K562 (cell line): ENCODE measurements around the gene NOL4L. TPM values are rescaled to one million over a fixed set of nuclear protein-coding genes. Genes with fewer than 3 reads are reported as not detected.
A peak's percentile ranks its signal among the peaks of the same experiment; 100 is the strongest.

Experiments
- BCOR ChIP-seq: fragments of 450-650 bp; IDR thresholded peaks from 2 replicates; pipeline ENCODE4 v1.6.1; 2016
- CBX1 ChIP-seq: sonication (generic); IDR thresholded peaks from 2 replicates; pipeline ENCODE4 v1.6.1; 2016; ENCODE audit warnings: antibody characterized with exemption, low read depth, mild to moderate bottlenecking
- CBX3 ChIP-seq, 2 experiments: IDR thresholded peaks; 1 replicate in 1 of 2; 2 replicates in 1 of 2; pipeline ENCODE4 v1.6.1; 2012; ENCODE audit warnings: inconsistent platforms in 2 of 2, low read length in 2 of 2, borderline replicate concordance in 1 of 2, control low read depth in 1 of 2
- CUX1 ChIP-seq: fragments of 200-800 bp; sonication (Bioruptor generic); IDR thresholded peaks from 2 replicates; pipeline ENCODE4 v1.6.1; 2016; ENCODE audit warnings: missing genetic modification characterization, missing compliant biosample characterization
- E2F1 ChIP-seq: sonication (generic); formaldehyde crosslinking; IDR thresholded peaks from 2 replicates; pipeline ENCODE4 v1.8.1; 2023; ENCODE audit warnings: mild to moderate bottlenecking, missing genetic modification reagents, moderate library complexity
- ETV6 ChIP-seq, 3 experiments: fragments of 150-350 bp in 1 of 3; sonication (generic) in 1 of 3; formaldehyde crosslinking in 1 of 3; IDR thresholded peaks; 2 replicates each; pipeline versions ENCODE4 v1.6.1 to v1.8.0; 2014 to 2022; ENCODE audit warnings: borderline replicate concordance in 2 of 3, low read depth in 2 of 3, antibody characterized with exemption in 1 of 3, low read length in 1 of 3, mild to moderate bottlenecking in 1 of 3, missing genetic modification reagents in 1 of 3
- FOS ChIP-seq: IDR thresholded peaks from 3 replicates; pipeline ENCODE4 v1.6.1; 2011; ENCODE audit not compliant: insufficient read length; ENCODE audit errors: extremely low read depth
- GMEB1 ChIP-seq: fragments of 250-450 bp; sonication (Bioruptor Pico); IDR thresholded peaks from 2 replicates; pipeline ENCODE4 v1.4.0; 2020; ENCODE audit warnings: mild to moderate bottlenecking
- HDAC2 ChIP-seq: fragments of 450-650 bp; IDR thresholded peaks from 2 replicates; pipeline ENCODE4 v1.6.1; 2016; ENCODE audit warnings: mild to moderate bottlenecking
- IRF1 ChIP-seq: sonication (generic); formaldehyde crosslinking; IDR thresholded peaks from 2 replicates; pipeline ENCODE4 v1.8.0; 2022; ENCODE audit warnings: missing genetic modification reagents, mild to moderate bottlenecking, borderline replicate concordance
- KAT2B ChIP-seq: IDR thresholded peaks from one replicate; pipeline ENCODE4 v1.6.1; 2012; ENCODE audit warnings: low read depth, mild to moderate bottlenecking, control low read depth, inconsistent platforms, low read length, moderate library complexity
- KDM1A ChIP-seq, 2 experiments: fragments of 450-650 bp; IDR thresholded peaks; 2 replicates each; pipeline ENCODE4 v1.6.1; 2016; ENCODE audit warnings: mild to moderate bottlenecking in 2 of 2
- NRF1 ChIP-seq, 2 experiments: fragments of 450-650 bp; IDR thresholded peaks in 1 of 2; conservative IDR thresholded peaks in 1 of 2; 2 replicates each; pipeline ENCODE4 v1.6.1; 2014; ENCODE audit warnings: mild to moderate bottlenecking in 2 of 2
- PHF21A ChIP-seq: fragments of 450-650 bp; IDR thresholded peaks from 2 replicates; pipeline ENCODE4 v1.6.1; 2017; ENCODE audit warnings: low read depth, borderline replicate concordance
- POLR2G ChIP-seq: fragments of 200-400 bp; formaldehyde crosslinking; IDR thresholded peaks from 2 replicates; pipeline ENCODE4 v1.6.1; 2017; ENCODE audit warnings: low read depth, mild to moderate bottlenecking, antibody characterized with exemption, low read length, moderate library complexity
- POLR3G ChIP-seq: IDR thresholded peaks from 2 replicates; pipeline ENCODE4 v1.6.1; 2011; ENCODE audit not compliant: insufficient read length, insufficient replicate concordance; ENCODE audit errors: extremely low read depth
- SMARCA5 ChIP-seq: fragments of 450-650 bp; IDR thresholded peaks from 2 replicates; pipeline ENCODE4 v1.6.1; 2016
- SP1 ChIP-seq: sonication (generic); formaldehyde crosslinking; IDR thresholded peaks from 2 replicates; pipeline ENCODE4 v1.8.1; 2022; ENCODE audit warnings: mild to moderate bottlenecking, missing genetic modification reagents
- polyA plus RNA-seq, 8 experiments: library from polyadenylated mRNA; depleted of rRNA in 4 of 8; stranded (reverse) in 5 of 8; unstranded in 3 of 8; fragments of >200 nt; fragmentation: Nextera tagmentation in 2 of 8; fragmentation: Illumina TruSeq in 1 of 8; extraction: Ambion mirVana in 2 of 8; extraction: Trizol in 1 of 8; gene quantifications; 2 replicates each; pipeline versions ENCODE4 v1.2.1 to v1.2.3, GENCODE V29; 2011 to 2014; ENCODE audit warnings: inconsistent platforms in 1 of 8, missing spikeins in 1 of 8
- total RNA-seq, 7 experiments: library from RNA; depleted of rRNA in 6 of 7; stranded (reverse); fragments of >200 nt in 6 of 7; fragmentation: Illumina TruSeq in 2 of 7; extraction: Trizol in 2 of 7; gene quantifications; 2 replicates each; pipeline versions ENCODE4 v1.2.1 to v1.2.3, GENCODE V29; 2011 to 2021; ENCODE audit warnings: low replicate concordance in 1 of 7

Gene NOL4L
- total and polyA plus RNA-seq, 9 of the 15 experiments (the other 6 are each of a cell fraction or from before 2014, with no cell fraction given): 5.1 to 36.2 (median 13.6) TPM

- TF ChIP-seq E2F1 (CRISPR knock-in tag) (no peak), KAT2B (no peak), IRF1 (CRISPR knock-in tag) (no peak), HDAC2 (peak; percentile 78), SP1 (CRISPR knock-in tag) (no peak), CBX3 (IDR thresholded peaks at IDR 0.05; ENCODE audit: borderline replicate concordance in 1 of 2, low read length in 2 of 2) (peak in 1 of 2 experiments; percentile 26; a peak in 1 of 3 replicates), FOS (no peak), NRF1 (conservative IDR thresholded peaks at IDR 0.05 in 1 of 2, IDR thresholded peaks at IDR 0.05 in 1 of 2) (no peak), BCOR (peak; percentile 97), CUX1 (CRISPR knock-in tag) (no peak), CBX1 (peak; percentile 71; the same call in 1 of the 2 replicates), ETV6 (IDR thresholded peaks at IDR 0.05; ENCODE audit: borderline replicate concordance in 1 of 2, low read depth in 2 of 2, low read length in 1 of 2) (no peak), ETV6 (CRISPR knock-in tag; IDR thresholded peaks at IDR 0.05; ENCODE audit: borderline replicate concordance) (no peak), SMARCA5 (peak; percentile 77; the same call in 1 of the 2 replicates), POLR3G (no peak), KDM1A (IDR thresholded peaks at IDR 0.05) (peak; percentile 79 to 86), GMEB1 (no peak), PHF21A (no peak), POLR2G (0 out of 2 replicates have a peak, but pooled peaks have one; percentile 24)
These were observed 21.5 kb downstream of the NOL4L start (continued) for GRCh38 chr20:32563311-32564272.
